MCF 10A (cell line): ENCODE measurements around the gene MYO5A. TPM values are rescaled to one million over a fixed set of nuclear protein-coding genes. Genes with fewer than 3 reads are reported as not detected.
A peak's percentile ranks its signal among the peaks of the same experiment; 100 is the strongest.
"Not testable (repeated sequence)": the region's sequence is repeated elsewhere in the genome, so short reads cannot be mapped to it uniquely, and the experiment has no call there.

Experiments
- BruUV-seq: library from RNA; stranded (reverse); fragments of 400-500 nt; replicated peaks from 2 replicates; lab custom pipeline; 2021; lab: Mats Ljungman, UMichigan
- CTCF ChIA-PET: fragments of 300-600 bp; sonication (Branson Sonifier 250); formaldehyde crosslinking; extraction: SDS; loops from one replicate; lab custom pipeline; 2021; ENCODE audit warnings: antibody characterized with exemption, inconsistent platforms; lab: Yijun Ruan, JAX
- POLR2A ChIA-PET: fragments of 300-600, 350-650 bp; sonication (Branson Sonifier 250); formaldehyde crosslinking; extraction: SDS; loops from one replicate; lab custom pipeline; 2020; ENCODE audit warnings: antibody characterized with exemption, inconsistent platforms; lab: Yijun Ruan, JAX
- DNase-seq: peaks from one replicate; pipeline ENCODE4 v3.0.0-alpha.2; 2018; ENCODE audit not compliant: unreplicated experiment
- H3K27ac Mint-ChIP-seq: one replicate; pipeline ENCODE4 v1.8.0; 2022; ENCODE audit warnings: mild to moderate bottlenecking, low read depth, mixed read lengths; ENCODE audit not compliant: unreplicated experiment
- H3K27me3 Mint-ChIP-seq: one replicate; pipeline ENCODE4 v1.8.0; 2022; ENCODE audit warnings: mixed read lengths; ENCODE audit not compliant: insufficient read depth, unreplicated experiment
- H3K36me3 Mint-ChIP-seq: one replicate; pipeline ENCODE4 v1.8.0; 2022; ENCODE audit warnings: mild to moderate bottlenecking, moderate library complexity, mixed read lengths; ENCODE audit not compliant: insufficient read depth, unreplicated experiment
- H3K4me1 Mint-ChIP-seq: one replicate; pipeline ENCODE4 v1.8.0; 2022; ENCODE audit warnings: mixed read lengths; ENCODE audit not compliant: insufficient read depth, unreplicated experiment
- H3K4me3 Mint-ChIP-seq: one replicate; pipeline ENCODE4 v1.8.0; 2022; ENCODE audit warnings: mild to moderate bottlenecking, moderate library complexity, mixed read lengths; ENCODE audit not compliant: unreplicated experiment
- H3K9me3 Mint-ChIP-seq: one replicate; pipeline ENCODE4 v1.8.0; 2022; ENCODE audit warnings: mixed read lengths; ENCODE audit not compliant: unreplicated experiment
- intact Hi-C: fragments of 100-400 bp; cut with micrococcal nuclease; formaldehyde crosslinking; loops from 2 replicates; pipeline ENCODE4 v1.14.1; 2022
- total RNA-seq: library from RNA; stranded (reverse); gene quantifications from 2 replicates; pipeline ENCODE4 v1.2.3, GENCODE V29; 2022
- TF ChIP-seq, protein P1 (sequence below): fragments of 200-600 bp; IDR thresholded peaks from one replicate; pipeline ENCODE4 v1.8.0; 2022; ENCODE audit warnings: antibody characterized with exemption, mild to moderate bottlenecking; ENCODE audit not compliant: unreplicated experiment

The MYO5A gene
- total RNA-seq, 1 experiment from 2014 or later = 28.9 TPM

DNA sequence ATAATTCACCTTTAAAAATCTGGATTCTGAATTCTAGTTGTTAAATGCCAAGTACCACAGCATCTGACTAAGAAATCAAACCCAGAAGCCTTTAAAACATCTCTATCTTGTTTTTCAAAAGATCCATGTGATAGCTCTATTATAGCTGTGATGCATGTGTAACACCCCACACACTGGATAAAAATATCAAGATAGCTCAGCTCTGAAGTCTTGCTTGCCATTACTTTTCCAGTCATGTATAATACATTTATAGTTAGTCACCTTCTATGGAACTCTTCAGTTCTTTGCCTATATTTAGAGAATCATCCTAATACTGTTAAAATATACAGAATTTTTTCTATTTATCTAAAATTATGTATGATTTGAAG is 28.6 kb upstream of the MYO5A start:
- no peaks in the 10 kb centered on the region for H3K27me3 Mint-ChIP-seq
- POLR2A ChIA-PET = interaction anchor here (1.5 to 2.7 kb wide), 3 partner anchors 29 to 122 kb away, joined by 3 to 11 read pairs (median 9); partner anchors contain the start of genes ATOSA and MYO5A
- DNase-seq = no peak
- H3K4me3 Mint-ChIP-seq = no peak overlapping the region
- H3K36me3 Mint-ChIP-seq = peaks cover 43% of the 10 kb centered on the region
- H3K9me3 Mint-ChIP-seq = no peaks in the 10 kb centered on the region
- H3K4me1 Mint-ChIP-seq = peaks cover 36% of the 10 kb centered on the region
- TF ChIP-seq, protein P1, sequence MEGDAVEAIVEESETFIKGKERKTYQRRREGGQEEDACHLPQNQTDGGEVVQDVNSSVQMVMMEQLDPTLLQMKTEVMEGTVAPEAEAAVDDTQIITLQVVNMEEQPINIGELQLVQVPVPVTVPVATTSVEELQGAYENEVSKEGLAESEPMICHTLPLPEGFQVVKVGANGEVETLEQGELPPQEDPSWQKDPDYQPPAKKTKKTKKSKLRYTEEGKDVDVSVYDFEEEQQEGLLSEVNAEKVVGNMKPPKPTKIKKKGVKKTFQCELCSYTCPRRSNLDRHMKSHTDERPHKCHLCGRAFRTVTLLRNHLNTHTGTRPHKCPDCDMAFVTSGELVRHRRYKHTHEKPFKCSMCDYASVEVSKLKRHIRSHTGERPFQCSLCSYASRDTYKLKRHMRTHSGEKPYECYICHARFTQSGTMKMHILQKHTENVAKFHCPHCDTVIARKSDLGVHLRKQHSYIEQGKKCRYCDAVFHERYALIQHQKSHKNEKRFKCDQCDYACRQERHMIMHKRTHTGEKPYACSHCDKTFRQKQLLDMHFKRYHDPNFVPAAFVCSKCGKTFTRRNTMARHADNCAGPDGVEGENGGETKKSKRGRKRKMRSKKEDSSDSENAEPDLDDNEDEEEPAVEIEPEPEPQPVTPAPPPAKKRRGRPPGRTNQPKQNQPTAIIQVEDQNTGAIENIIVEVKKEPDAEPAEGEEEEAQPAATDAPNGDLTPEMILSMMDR = no peak
- intact Hi-C loops = no loop called here
- CTCF ChIA-PET = no interaction called here
- peak overlapping the region; percentile 88 for H3K27ac Mint-ChIP-seq
- no TSS peak for BruUV-seq

DNA sequence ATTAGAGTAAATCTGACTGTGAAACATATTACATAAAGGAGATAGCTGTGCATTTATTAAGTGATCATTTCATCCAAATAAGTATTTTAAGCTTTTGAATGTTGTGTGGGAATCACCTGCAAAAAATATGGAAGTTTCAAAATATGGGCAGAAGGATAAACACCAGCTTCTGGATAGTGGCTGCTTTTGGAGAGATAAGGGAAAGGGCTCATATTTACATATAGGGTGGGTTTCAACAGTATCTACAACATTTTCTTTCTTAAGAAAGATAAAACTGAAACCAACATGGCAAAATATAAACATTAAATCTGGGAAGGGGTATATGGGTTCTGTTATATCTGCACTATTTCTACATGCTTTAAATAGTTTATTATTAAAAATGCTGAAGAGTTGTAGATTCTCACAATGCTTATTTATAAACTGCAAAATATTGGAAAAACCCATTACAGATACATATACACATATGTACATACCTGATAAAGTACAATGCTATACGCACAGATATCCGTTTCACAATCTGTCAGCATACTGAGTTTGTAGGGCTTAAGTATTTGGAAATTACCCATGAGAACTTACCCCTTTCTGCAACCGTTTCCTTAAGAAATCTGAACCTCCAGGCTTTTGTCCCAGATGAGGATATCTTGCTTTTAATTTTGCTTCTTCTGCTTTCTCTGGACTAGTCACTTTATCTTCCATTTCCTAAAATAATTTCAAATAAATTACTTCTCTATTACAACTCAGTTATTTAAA is 28.0 kb upstream of the MYO5A start:
- ChIA-PET POLR2A (interaction anchor here (0.6 to 2.7 kb wide), 8 partner anchors 9 to 295 kb away, joined by 3 to 11 read pairs (median 3); partner anchors contain the start of genes ATOSA and MYO5A), CTCF (interaction anchor here (1.3 kb wide), 1 partner anchor 10 kb away, joined by 4 read pairs; no protein-coding TSS in a partner anchor)
- TF ChIP-seq, protein P1 = no peak
- Mint-ChIP-seq H3K4me1 (peaks cover 36% of the 10 kb centered on the region), H3K27ac (peak overlapping the region; percentile 88), H3K4me3 (no peak overlapping the region), H3K27me3 (no peaks in the 10 kb centered on the region), H3K9me3 (no peaks in the 10 kb centered on the region), H3K36me3 (peaks cover 48% of the 10 kb centered on the region)
- BruUV-seq = no TSS peak
- DNase-seq = no peak
- intact Hi-C loops = no loop called here

DNA sequence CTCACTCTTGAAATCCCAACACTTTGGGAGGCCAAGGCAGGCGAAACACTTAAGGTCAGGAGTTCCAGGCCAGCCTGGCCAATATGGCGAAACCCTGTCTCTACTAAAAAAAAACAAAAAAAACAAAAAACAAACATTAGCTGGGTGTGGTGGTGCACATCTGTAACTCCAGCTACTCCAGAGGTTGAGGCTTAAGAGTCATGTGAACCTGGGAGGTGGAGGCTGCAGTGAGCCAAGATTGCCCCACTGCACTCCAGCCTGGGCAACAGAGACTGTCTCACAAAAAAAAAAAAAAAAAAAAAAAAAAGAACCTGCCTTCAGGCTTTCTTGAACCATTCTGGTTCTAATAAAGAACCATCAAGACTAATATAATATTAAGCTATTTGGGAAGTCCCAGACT is 23.6 kb upstream of the MYO5A start:
- ChIA-PET POLR2A (interaction anchor here (0.7 to 1.3 kb wide), 2 partner anchors 8 to 14 kb away, joined by 3 to 5 read pairs; no protein-coding TSS in a partner anchor), CTCF (interaction anchor here (0.6 to 0.7 kb wide), 2 partner anchors 8 to 60 kb away, joined by 3 to 4 read pairs; no protein-coding TSS in a partner anchor)
- Mint-ChIP-seq H3K4me3 (no peak overlapping the region), H3K9me3 (no peaks in the 10 kb centered on the region), H3K36me3 (peaks cover 74% of the 10 kb centered on the region), H3K27me3 (no peaks in the 10 kb centered on the region), H3K27ac (no peak overlapping the region), H3K4me1 (peaks cover 12% of the 10 kb centered on the region)
- intact Hi-C loops = no loop called here
- BruUV-seq = no TSS peak
- TF ChIP-seq, protein P1 = no peak
- DNase-seq = no peak

DNA sequence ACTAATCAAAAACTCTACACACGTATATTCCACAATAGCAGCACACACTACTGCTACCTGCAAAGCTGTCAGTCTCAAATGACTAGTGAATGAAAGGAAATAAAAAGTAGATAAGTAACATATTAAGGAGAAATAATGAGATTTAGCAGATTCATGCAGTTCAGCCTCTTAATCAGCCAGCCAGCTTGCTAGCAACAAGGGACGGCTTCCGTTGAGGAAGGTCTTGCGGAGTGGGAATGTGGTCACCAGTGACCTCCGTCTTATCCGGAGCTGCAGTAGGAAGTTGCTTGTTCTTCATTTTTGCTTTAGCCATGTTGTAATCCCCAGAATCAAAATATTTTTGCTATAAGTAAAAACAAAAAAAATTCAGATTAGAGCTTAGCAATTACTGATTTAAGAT is 23.1 kb upstream of the MYO5A start:
- no peak overlapping the region for H3K27ac Mint-ChIP-seq
- TF ChIP-seq, protein P1 = no peak
- H3K4me3 Mint-ChIP-seq = no peak overlapping the region
- no peaks in the 10 kb centered on the region for H3K9me3 Mint-ChIP-seq
- ChIA-PET POLR2A (interaction anchor here (0.7 to 1.8 kb wide), 4 partner anchors 8 to 43 kb away, joined by 3 to 6 read pairs (median 4); partner anchors contain the start of gene ARPP19), CTCF (no interaction called here)
- DNase-seq = no peak
- H3K36me3 Mint-ChIP-seq = peaks cover 79% of the 10 kb centered on the region
- peaks cover 12% of the 10 kb centered on the region for H3K4me1 Mint-ChIP-seq
- intact Hi-C loops = no loop called here
- no TSS peak for BruUV-seq
- no peaks in the 10 kb centered on the region for H3K27me3 Mint-ChIP-seq

DNA sequence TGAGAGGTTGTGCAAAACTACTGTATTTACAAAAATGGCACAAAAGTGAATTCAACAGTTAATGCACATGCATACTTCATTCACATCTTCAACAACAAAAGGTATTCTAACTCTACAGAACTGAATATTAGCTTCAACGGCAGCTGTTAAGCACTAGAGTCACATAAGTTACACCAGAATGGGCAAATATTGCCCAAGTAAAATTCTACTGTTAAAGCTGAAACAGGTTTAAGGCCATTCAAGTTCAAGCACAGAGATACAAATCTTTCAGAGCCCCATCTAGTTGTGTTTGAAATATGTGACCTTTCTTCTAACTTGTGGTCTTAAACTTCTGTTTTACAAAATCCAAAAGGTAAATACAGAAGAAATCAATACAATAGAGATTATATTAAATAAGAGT is 22.5 kb upstream of the MYO5A start:
- H3K4me1 Mint-ChIP-seq, H3K27me3 Mint-ChIP-seq, DNase-seq, H3K4me3 Mint-ChIP-seq, intact Hi-C loops, H3K27ac Mint-ChIP-seq, H3K9me3 Mint-ChIP-seq: not testable (repeated sequence)
- TSS peak; percentile 1 for BruUV-seq
- H3K36me3 Mint-ChIP-seq = peaks cover 80% of the 10 kb centered on the region
- ChIA-PET POLR2A (interaction anchor here (0.7 to 1.8 kb wide), 3 partner anchors 15 to 43 kb away, joined by 3 to 6 read pairs (median 5); partner anchors contain the start of gene ARPP19), CTCF (interaction anchor here (0.6 kb wide), 1 partner anchor 128 kb away, joined by 4 read pairs; the partner anchor contains the start of gene ATOSA)
